NOMO-1 (cell line): ENCODE results near the gene PHETA1.

Experiments used
- DNase-seq, 2 experiments: peaks; one replicate each; lab custom pipeline; 2025; ENCODE audit not compliant: unreplicated experiment in 2 of 2; lab: John Stamatoyannopoulos, UW

Gene PHETA1

GRCh38 chr12:111330800-111331752 is 37.8 kb downstream of the PHETA1 start:
- DNase-seq = peak; percentile 24 to 71

- no peak for DNase-seq
Measured at GRCh38 chr12:111328138-111328537, 40.8 kb downstream of the PHETA1 start.

- no peak for DNase-seq
Measured at GRCh38 chr12:111327474-111327873, 41.4 kb downstream of the PHETA1 start.

- no peak for DNase-seq
Measured at GRCh38 chr12:111322336-111323250, 46.3 kb downstream of the PHETA1 start.

GRCh38 chr12:111321317-111321716 is 47.6 kb downstream of the PHETA1 start:
- DNase-seq = no peak

GRCh38 chr12:111320258-111321050 is 48.4 kb downstream of the PHETA1 start:
- no peak for DNase-seq

- DNase-seq = no peak
Measured at GRCh38 chr12:111319600-111320257, 49.2 kb downstream of the PHETA1 start.

- DNase-seq = no peak
Measured at GRCh38 chr12:111318450-111318849, 50.4 kb downstream of the PHETA1 start.

- DNase-seq = peak; percentile 39 to 68
Measured at GRCh38 chr12:111316671-111317070, 52.2 kb downstream of the PHETA1 start.

GRCh38 chr12:111314953-111315539 is 53.8 kb downstream of the PHETA1 start:
- DNase-seq = peak; percentile 18 to 26

- peak; percentile 54 to 59 for DNase-seq
Measured at GRCh38 chr12:111313833-111314259, 55.0 kb downstream of the PHETA1 start.

GRCh38 chr12:111312708-111313107 is 56.2 kb downstream of the PHETA1 start:
- no peak for DNase-seq

- no peak for DNase-seq
Measured at GRCh38 chr12:111312016-111312415, 56.9 kb downstream of the PHETA1 start.

GRCh38 chr12:111311011-111311410 is 57.9 kb downstream of the PHETA1 start:
- DNase-seq = no peak
